ENCODE data around the gene JOSD1.

The JOSD1 gene

GRCh38 chr22:38707984-38708383 lies 7.2 kb upstream of the JOSD1 start:
- in situ Hi-C loops (cut with MboI; ENCODE audit: low pct_unique_long_range_greater_than_20kb, low sequenced_read_pairs, unreplicated experiment) = no loop called here
- TF ChIP-seq CTCF (IDR thresholded peaks at IDR 0.05; ENCODE audit: extremely low read depth, insufficient read depth, missing control alignments) = no peak
- DNase-seq (ENCODE audit: low spot score) = no peak

DNA sequence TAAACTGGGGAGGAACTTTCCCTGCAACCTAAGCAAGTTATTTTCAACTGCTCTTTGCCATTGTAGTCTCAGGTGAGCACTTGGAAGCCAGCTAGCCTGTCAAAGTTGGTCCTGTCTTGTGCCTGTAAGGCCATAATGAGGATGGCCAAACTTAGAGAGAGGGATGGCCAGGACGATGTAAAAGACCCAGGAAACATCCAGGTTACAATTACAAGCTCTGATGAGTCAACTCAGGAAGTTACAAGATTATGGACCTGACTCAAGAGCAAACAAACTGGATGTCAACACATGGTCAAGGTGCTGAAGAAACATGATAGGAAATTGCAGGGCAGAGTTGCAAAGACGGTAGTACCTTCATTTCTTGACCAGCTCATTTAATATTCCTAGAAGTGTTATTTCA lies 6.6 kb upstream of the JOSD1 start:
- TF ChIP-seq CTCF (IDR thresholded peaks at IDR 0.05; ENCODE audit: extremely low read depth, insufficient read depth, missing control alignments) = no peak
- no peak for DNase-seq (ENCODE audit: low spot score)
- in situ Hi-C loops (cut with MboI; ENCODE audit: low pct_unique_long_range_greater_than_20kb, low sequenced_read_pairs, unreplicated experiment) = no loop called here

DNA sequence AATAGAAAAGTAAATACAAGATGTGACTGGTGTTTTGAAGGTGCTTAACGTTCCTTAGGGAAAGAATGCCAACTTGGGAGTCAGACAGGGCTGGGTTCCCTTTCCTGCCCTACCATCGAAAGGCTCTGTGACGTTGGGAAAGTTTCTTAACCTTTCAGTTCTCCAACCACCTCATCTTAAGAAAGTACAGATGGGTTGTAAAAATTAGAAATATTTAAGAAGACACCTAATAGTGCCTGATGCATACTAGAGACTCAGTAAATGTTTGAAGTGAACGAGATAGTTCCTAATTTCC lies 6.1 kb upstream of the JOSD1 start:
- DNase-seq (ENCODE audit: low spot score) = no peak
- TF ChIP-seq CTCF (IDR thresholded peaks at IDR 0.05; ENCODE audit: extremely low read depth, insufficient read depth, missing control alignments) = no peak
- in situ Hi-C loops (cut with MboI; ENCODE audit: low pct_unique_long_range_greater_than_20kb, low sequenced_read_pairs, unreplicated experiment) = no loop called here

GRCh38 chr22:38706101-38706900 lies 5.6 kb upstream of the JOSD1 start:
- no peak for DNase-seq (ENCODE audit: low spot score)

DNA sequence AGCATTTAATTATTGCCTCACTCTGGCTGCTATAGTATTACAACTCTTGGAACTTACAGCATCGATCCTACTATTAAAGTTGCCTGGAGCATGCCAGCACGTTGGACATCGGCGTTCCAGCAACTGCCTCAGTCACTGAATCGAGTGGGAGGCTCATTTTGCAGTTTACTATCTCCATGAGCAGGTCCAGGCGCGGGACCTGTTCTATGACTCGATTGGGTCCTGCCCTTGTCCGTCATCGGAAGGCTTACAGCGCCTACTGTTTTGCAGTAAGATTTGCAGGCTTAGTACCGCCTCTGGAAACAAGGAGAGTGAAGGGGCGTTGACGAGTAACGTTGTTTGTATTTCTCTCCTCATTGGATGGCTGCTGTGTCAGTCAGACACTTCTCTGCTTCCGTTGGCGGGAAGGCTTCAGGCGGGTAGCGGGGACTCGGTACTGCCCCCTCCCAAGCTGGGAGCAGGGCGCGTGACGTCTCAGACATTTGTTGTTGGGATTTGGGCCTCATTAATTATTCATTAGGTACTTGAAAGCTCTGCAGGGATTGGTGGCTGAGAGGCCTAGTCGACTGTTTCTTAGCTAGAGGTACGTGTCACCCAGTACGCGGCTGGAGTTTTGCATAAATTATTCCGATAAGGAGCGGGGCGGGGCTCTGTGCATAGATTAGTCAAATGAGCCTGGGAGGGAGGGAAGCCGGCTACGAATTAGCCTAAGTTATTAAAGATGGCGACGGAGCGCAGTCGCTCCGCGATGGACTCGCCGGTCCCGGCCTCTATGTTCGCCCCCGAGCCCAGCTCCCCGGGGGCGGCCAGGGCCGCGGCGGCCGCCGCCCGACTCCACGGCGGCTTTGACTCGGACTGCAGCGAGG lies 4.7 kb upstream of the JOSD1 start, which contains the start of gene GTPBP1:
Gene GTPBP1, plus strand, starts transcription at position 710 of the 866 bp plus-strand sequence. Its CDS starts 12 bp downstream, at position 722.
- no peak for TF ChIP-seq CTCF (IDR thresholded peaks at IDR 0.05; ENCODE audit: extremely low read depth, insufficient read depth, missing control alignments)
- in situ Hi-C loops (cut with MboI; ENCODE audit: low pct_unique_long_range_greater_than_20kb, low sequenced_read_pairs, unreplicated experiment) = no loop called here
- peak; percentile 98 for DNase-seq (ENCODE audit: low spot score)

More at GRCh38 chr22:38706101-38706900, 5.6 kb upstream of the JOSD1 start:
- in situ Hi-C loops (cut with MboI; ENCODE audit: low pct_unique_long_range_greater_than_20kb, low sequenced_read_pairs, unreplicated experiment) = no loop called here
- TF ChIP-seq CTCF (IDR thresholded peaks at IDR 0.05; ENCODE audit: extremely low read depth, insufficient read depth, missing control alignments) = no peak

GRCh38 chr22:38704654-38705234 lies 4.0 kb upstream of the JOSD1 start:
- in situ Hi-C loops (cut with MboI; ENCODE audit: low pct_unique_long_range_greater_than_20kb, low sequenced_read_pairs, unreplicated experiment) = no loop called here
- no peak for TF ChIP-seq CTCF (IDR thresholded peaks at IDR 0.05; ENCODE audit: extremely low read depth, insufficient read depth, missing control alignments)
- no peak for DNase-seq (ENCODE audit: low spot score)
